CD4-positive, alpha-beta memory T cell (primary cell): ENCODE measurements around the gene PCSK6. TPM values are rescaled to one million over a fixed set of nuclear protein-coding genes. Genes with fewer than 3 reads are reported as not detected.

ENCODE experiments used
- CTCF ChIA-PET: fragments of 350-600 bp; sonication (Branson Sonifier 250); formaldehyde crosslinking; loops from one replicate; lab custom pipeline; 2021; ENCODE audit warnings: inconsistent platforms; ENCODE audit not compliant: partially characterized antibody; lab: Charles Lee
- POLR2A ChIA-PET: fragments of 350-600 bp; sonication (Branson Sonifier 250); formaldehyde crosslinking; loops from one replicate; lab custom pipeline; 2021; ENCODE audit not compliant: partially characterized antibody; lab: Charles Lee
- DNase-seq, 5 donors: peaks; one replicate each; pipeline versions ENCODE4 v3.0.0 to v3.0.0-alpha.2; 2020 to 2022; ENCODE audit warnings: mixed read lengths in 1 of 5
- H3K27ac ChIP-seq: one replicate; pipeline ENCODE4 v1.7.0; 2013; ENCODE audit warnings: low read depth, low read length
- H3K27me3 ChIP-seq: 2 replicates; pipeline ENCODE4 v1.7.0; 2013; ENCODE audit warnings: mild to moderate bottlenecking, low read length, moderate library complexity; ENCODE audit not compliant: insufficient read depth
- H3K36me3 ChIP-seq: 2 replicates; pipeline ENCODE4 v1.7.0; 2013; ENCODE audit warnings: mild to moderate bottlenecking, low read length, moderate library complexity; ENCODE audit not compliant: insufficient read depth
- H3K4me1 ChIP-seq: 2 replicates; pipeline ENCODE4 v1.7.0; 2013; ENCODE audit warnings: mild to moderate bottlenecking, low read length, moderate library complexity; ENCODE audit not compliant: insufficient read depth
- H3K4me3 ChIP-seq, 2 donors: one replicate each; pipeline ENCODE4 v1.7.0; 2013; ENCODE audit warnings: low read length in 2 of 2, mild to moderate bottlenecking in 1 of 2
- H3K9me3 ChIP-seq, 2 donors: one replicate each; pipeline ENCODE4 v1.7.0; 2013; ENCODE audit warnings: low read length in 2 of 2, control low read depth in 1 of 2; ENCODE audit not compliant: control insufficient read depth in 1 of 2
- H3K27ac Mint-ChIP-seq, 7 donors: one replicate each; pipeline ENCODE4 v1.8.0; 2020 to 2021; ENCODE audit warnings: mixed read lengths in 7 of 7, mild to moderate bottlenecking in 6 of 7, inconsistent platforms in 3 of 7, moderate library complexity in 3 of 7
- H3K27me3 Mint-ChIP-seq, 2 donors: one replicate each; pipeline ENCODE4 v1.8.0; 2020 to 2021; ENCODE audit warnings: mixed read lengths in 2 of 2
- H3K36me3 Mint-ChIP-seq, 2 donors: one replicate each; pipeline ENCODE4 v1.8.0; 2020 to 2021; ENCODE audit warnings: mixed read lengths in 2 of 2, inconsistent platforms in 1 of 2, mild to moderate bottlenecking in 1 of 2
- H3K4me1 Mint-ChIP-seq, 4 donors: one replicate each; pipeline ENCODE4 v1.8.0; 2020 to 2021; ENCODE audit warnings: mixed read lengths in 4 of 4, mild to moderate bottlenecking in 1 of 4
- H3K4me3 Mint-ChIP-seq, 8 donors: one replicate each; pipeline ENCODE4 v1.8.0; 2020 to 2021; ENCODE audit warnings: mixed read lengths in 8 of 8, mild to moderate bottlenecking in 7 of 8, moderate library complexity in 6 of 8, inconsistent platforms in 3 of 8
- H3K9me3 Mint-ChIP-seq, 8 donors: one replicate each; pipeline ENCODE4 v1.8.0; 2020 to 2021; ENCODE audit warnings: mixed read lengths in 8 of 8, mild to moderate bottlenecking in 5 of 8, inconsistent platforms in 3 of 8, moderate library complexity in 1 of 8
- intact Hi-C: fragments of 100-400 bp; cut with micrococcal nuclease; formaldehyde crosslinking; loops from one replicate; pipeline ENCODE4 v1.15.1; 2023
- polyA plus RNA-seq, 2 donors: library from polyadenylated mRNA; unstranded; fragments of 300-500 nt; fragmentation: Illumina TruSeq; gene quantifications; one replicate each; pipeline ENCODE4 v1.2.3, GENCODE V29; 2021
- total RNA-seq, 2 experiments: library from RNA; stranded (reverse); gene quantifications; one replicate each; pipeline ENCODE4 v1.2.3, GENCODE V29; 2021

PCSK6 gene
- total and polyA plus RNA-seq, 4 experiments from 2014 or later = 0.08 to 0.53 (median 0.32) TPM

DNA sequence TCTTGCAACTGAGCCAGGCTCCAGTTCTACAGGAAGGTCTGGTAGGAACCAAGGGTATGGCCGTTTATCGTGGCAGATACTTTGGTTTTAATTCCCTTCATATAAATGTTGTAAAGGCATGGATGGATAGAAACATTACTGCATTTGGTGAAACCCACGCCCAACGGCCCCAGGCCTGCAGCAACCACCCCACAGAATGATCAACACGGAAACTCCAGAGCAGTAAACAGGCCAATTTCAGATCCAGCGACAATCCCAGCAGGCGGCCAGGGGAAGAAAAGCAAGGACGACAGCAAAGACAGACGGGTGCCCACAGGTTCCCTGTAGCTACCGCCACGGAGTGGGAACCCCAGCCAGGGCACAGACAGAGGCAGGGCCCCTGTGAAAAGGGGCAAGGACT is 32.6 kb upstream of the PCSK6 start:
- CTCF ChIA-PET = no interaction called here
- DNase-seq = no peak
- H3K9me3 ChIP-seq = peaks cover 0 to under 1% of the 10 kb centered on the region in 2 donors
- no peak overlapping the region for H3K27ac ChIP-seq
- Mint-ChIP-seq H3K9me3 (peaks cover 4 to 35% (median 24%) of the 10 kb centered on the region in 8 donors), H3K4me1 (peaks cover 0 to 7% (median 6%) of the 10 kb centered on the region in 4 donors), H3K4me3 (no peak overlapping the region), H3K36me3 (peaks cover 0 to 2% of the 10 kb centered on the region in 2 donors), H3K27me3 (peaks cover 18 to 19% of the 10 kb centered on the region in 2 donors), H3K27ac (no peak overlapping the region)
- POLR2A ChIA-PET = no interaction called here
- H3K4me3 ChIP-seq = no peak overlapping the region
- H3K4me1 ChIP-seq = no peaks in the 10 kb centered on the region
- no peaks in the 10 kb centered on the region for H3K36me3 ChIP-seq
- no peaks in the 10 kb centered on the region for H3K27me3 ChIP-seq
- intact Hi-C loops = no loop called here

- CTCF ChIA-PET = no interaction called here
- Histone ChIP-seq H3K4me1 (no peaks in the 10 kb centered on the region), H3K36me3 (no peaks in the 10 kb centered on the region), H3K4me3 (no peak overlapping the region), H3K27me3 (no peaks in the 10 kb centered on the region), H3K9me3 (peaks cover 0 to 5% of the 10 kb centered on the region in 2 donors), H3K27ac (no peak overlapping the region)
- Mint-ChIP-seq H3K27ac (no peak overlapping the region), H3K27me3 (peaks cover 18% of the 10 kb centered on the region in 2 donors), H3K4me3 (peak overlapping the region in 1 of 8 donors; percentile 21), H3K36me3 (peaks cover 0 to 2% of the 10 kb centered on the region in 2 donors), H3K4me1 (peaks cover 0 to 7% (median 6%) of the 10 kb centered on the region in 4 donors), H3K9me3 (peaks cover 5 to 40% (median 29%) of the 10 kb centered on the region in 8 donors)
- POLR2A ChIA-PET = no interaction called here
- intact Hi-C loops = no loop called here
- no peak for DNase-seq
These were observed 32.1 kb upstream of the PCSK6 start for GRCh38 chr15:101521591-101521990.

DNA sequence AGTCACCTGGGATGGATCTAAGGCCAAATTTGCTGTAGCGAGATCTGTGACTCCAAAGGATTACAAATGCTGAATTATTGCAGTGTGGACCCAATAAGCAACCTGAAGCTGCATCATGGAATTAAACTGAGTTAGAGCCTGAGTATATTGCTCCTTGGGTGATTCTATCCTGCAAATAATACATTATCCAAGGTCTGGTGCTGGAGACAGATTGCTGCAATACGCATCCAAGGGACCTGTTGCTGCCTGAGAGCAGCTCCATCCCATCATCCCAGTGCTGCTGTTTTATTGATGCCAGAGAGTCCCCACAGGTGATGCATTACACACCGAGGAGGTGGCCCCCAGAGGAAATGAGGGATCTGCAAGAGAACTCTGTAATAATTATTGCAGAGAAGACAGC is 31.6 kb upstream of the PCSK6 start:
- no peak overlapping the region for H3K4me3 ChIP-seq
- no peak overlapping the region for H3K27ac ChIP-seq
- peaks cover 0 to 3% of the 10 kb centered on the region in 2 donors for H3K36me3 Mint-ChIP-seq
- H3K36me3 ChIP-seq = no peaks in the 10 kb centered on the region
- H3K4me1 Mint-ChIP-seq = peaks cover 0 to 7% (median 6%) of the 10 kb centered on the region in 4 donors
- ChIA-PET POLR2A (no interaction called here), CTCF (no interaction called here)
- peaks cover 0 to 7% of the 10 kb centered on the region in 2 donors for H3K9me3 ChIP-seq
- H3K27me3 Mint-ChIP-seq = peaks cover 18% of the 10 kb centered on the region in 2 donors
- no peak overlapping the region for H3K4me3 Mint-ChIP-seq
- no peaks in the 10 kb centered on the region for H3K27me3 ChIP-seq
- intact Hi-C loops = no loop called here
- H3K4me1 ChIP-seq = no peaks in the 10 kb centered on the region
- no peak overlapping the region for H3K27ac Mint-ChIP-seq
- DNase-seq = no peak
- peaks cover 7 to 45% (median 33%) of the 10 kb centered on the region in 8 donors for H3K9me3 Mint-ChIP-seq

DNA sequence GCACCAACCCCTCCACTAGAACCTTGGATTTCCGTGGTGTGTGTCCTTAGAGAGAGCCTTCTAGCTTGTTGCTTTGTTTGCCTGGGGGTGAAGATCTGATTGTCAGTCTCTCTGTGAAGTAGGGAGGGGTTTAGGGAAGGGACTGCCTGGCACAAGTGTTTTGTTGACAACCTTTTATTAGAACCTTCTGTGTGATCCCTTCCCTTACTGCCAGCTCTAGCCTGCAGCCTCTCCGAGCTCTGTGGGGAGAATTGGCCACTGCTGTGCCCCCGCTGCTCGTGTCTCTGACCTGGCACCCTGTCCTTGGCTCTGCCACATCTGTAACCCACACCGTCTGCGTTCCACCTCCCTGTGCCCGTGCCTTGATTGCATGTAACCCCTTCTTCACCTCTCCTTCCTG is 30.9 kb upstream of the PCSK6 start:
- peak overlapping the region in 1 of 7 donors; percentile 49 for H3K27ac Mint-ChIP-seq
- CTCF ChIA-PET = no interaction called here
- peaks cover 0 to 7% of the 10 kb centered on the region in 2 donors for H3K9me3 ChIP-seq
- POLR2A ChIA-PET = no interaction called here
- intact Hi-C loops = no loop called here
- H3K36me3 ChIP-seq = no peaks in the 10 kb centered on the region
- peaks cover 18 to 19% of the 10 kb centered on the region in 2 donors for H3K27me3 Mint-ChIP-seq
- no peak overlapping the region for H3K4me3 ChIP-seq
- no peaks in the 10 kb centered on the region for H3K27me3 ChIP-seq
- no peaks in the 10 kb centered on the region for H3K4me1 ChIP-seq
- H3K36me3 Mint-ChIP-seq = peaks cover 0 to 4% of the 10 kb centered on the region in 2 donors
- no peak for DNase-seq
- H3K9me3 Mint-ChIP-seq = peaks cover 7 to 52% (median 39%) of the 10 kb centered on the region in 8 donors
- no peak overlapping the region for H3K27ac ChIP-seq
- no peak overlapping the region for H3K4me3 Mint-ChIP-seq
- H3K4me1 Mint-ChIP-seq = peaks cover 0 to 7% (median 6%) of the 10 kb centered on the region in 4 donors

GRCh38 chr15:101517504-101517903 is 28.0 kb upstream of the PCSK6 start:
- Mint-ChIP-seq H3K4me1 (peaks cover 0 to 7% (median 6%) of the 10 kb centered on the region in 4 donors), H3K27ac (no peak overlapping the region), H3K9me3 (peaks cover 7 to 67% (median 44%) of the 10 kb centered on the region in 8 donors), H3K27me3 (peaks cover 19 to 21% of the 10 kb centered on the region in 2 donors), H3K4me3 (no peak overlapping the region), H3K36me3 (peaks cover 0 to 4% of the 10 kb centered on the region in 2 donors)
- intact Hi-C loops = no loop called here
- no peaks in the 10 kb centered on the region for H3K27me3 ChIP-seq
- POLR2A ChIA-PET = no interaction called here
- no peak overlapping the region for H3K27ac ChIP-seq
- H3K4me3 ChIP-seq = no peak overlapping the region
- H3K4me1 ChIP-seq = no peaks in the 10 kb centered on the region
- DNase-seq = no peak
- H3K9me3 ChIP-seq = peaks cover 0 to 7% of the 10 kb centered on the region in 2 donors
- CTCF ChIA-PET = no interaction called here
- H3K36me3 ChIP-seq = no peaks in the 10 kb centered on the region

DNA sequence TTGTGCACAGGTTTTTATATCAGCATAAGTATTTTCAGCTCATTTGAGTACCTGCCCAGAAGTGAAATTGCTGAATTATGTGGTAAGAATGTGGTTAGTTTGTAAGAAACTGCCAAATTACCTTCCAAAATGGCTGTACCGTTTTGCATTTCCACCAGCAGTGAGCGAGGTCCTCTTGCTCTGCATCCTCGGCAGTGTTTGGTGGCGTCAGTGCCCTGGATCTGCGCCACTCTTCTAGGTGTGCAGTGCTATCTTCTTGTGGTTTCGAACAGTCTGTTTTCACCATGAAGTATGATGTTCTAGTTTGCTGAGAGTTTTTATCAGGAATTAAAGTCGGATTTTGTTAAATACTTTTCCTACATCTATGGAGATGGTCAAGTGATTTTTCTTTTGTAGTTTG is 24.8 kb upstream of the PCSK6 start:
- Mint-ChIP-seq H3K9me3 (peaks cover 2 to 53% (median 37%) of the 10 kb centered on the region in 8 donors), H3K27me3 (peaks cover 8 to 11% of the 10 kb centered on the region in 2 donors), H3K4me3 (no peak overlapping the region), H3K4me1 (no peaks in the 10 kb centered on the region), H3K27ac (no peak overlapping the region), H3K36me3 (peaks cover 0 to 4% of the 10 kb centered on the region in 2 donors)
- no peaks in the 10 kb centered on the region for H3K36me3 ChIP-seq
- H3K4me3 ChIP-seq = no peak overlapping the region
- no peak overlapping the region for H3K27ac ChIP-seq
- intact Hi-C loops = no loop called here
- CTCF ChIA-PET = no interaction called here
- no peak for DNase-seq
- no peaks in the 10 kb centered on the region for H3K4me1 ChIP-seq
- peaks cover 0 to 7% of the 10 kb centered on the region in 2 donors for H3K9me3 ChIP-seq
- POLR2A ChIA-PET = no interaction called here
- no peaks in the 10 kb centered on the region for H3K27me3 ChIP-seq

DNA sequence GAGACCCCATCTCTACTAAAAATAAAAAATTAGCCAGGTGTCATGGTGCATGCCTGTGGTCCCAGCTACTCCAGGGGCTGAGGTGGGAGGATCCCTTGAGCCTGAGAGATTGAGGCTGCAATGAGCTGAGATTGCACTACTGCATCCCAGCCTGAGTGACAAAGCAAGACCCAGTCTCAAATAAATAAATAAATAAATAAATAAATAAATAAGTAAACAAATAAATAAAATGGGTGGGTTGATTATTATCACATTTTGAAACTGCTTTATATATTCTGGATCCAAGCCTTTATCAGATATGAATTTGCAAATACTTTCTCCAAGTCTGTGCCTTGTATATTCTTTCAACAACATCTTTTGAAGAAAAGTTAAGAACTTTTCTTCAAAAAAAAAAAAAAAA is 22.2 kb upstream of the PCSK6 start:
- H3K27me3 ChIP-seq = no peaks in the 10 kb centered on the region
- POLR2A ChIA-PET = no interaction called here
- no peak overlapping the region for H3K4me3 ChIP-seq
- DNase-seq = no peak
- Mint-ChIP-seq H3K4me3 (no peak overlapping the region), H3K9me3 (peaks cover 2 to 28% (median 17%) of the 10 kb centered on the region in 8 donors), H3K4me1 (no peaks in the 10 kb centered on the region), H3K36me3 (peaks cover 0 to 2% of the 10 kb centered on the region in 2 donors), H3K27me3 (peaks cover 8 to 11% of the 10 kb centered on the region in 2 donors), H3K27ac (no peak overlapping the region)
- CTCF ChIA-PET = interaction anchor here (1.9 kb wide), 1 partner anchor 10 kb away, joined by 4 read pairs; no protein-coding TSS in a partner anchor
- H3K9me3 ChIP-seq = peaks cover 0 to 3% of the 10 kb centered on the region in 2 donors
- intact Hi-C loops = no loop called here
- no peaks in the 10 kb centered on the region for H3K36me3 ChIP-seq
- H3K27ac ChIP-seq = no peak overlapping the region
- no peaks in the 10 kb centered on the region for H3K4me1 ChIP-seq
